Peyer's patch (tissue), 4 donors: ENCODE data around the gene PKNOX2. TPM values are rescaled to one million over a fixed set of nuclear protein-coding genes. Genes with fewer than 3 reads are reported as not detected.

ENCODE experiments used
- small RNA-seq, 2 donors: library from RNA; depleted of rRNA; stranded (forward); fragments of <200 nt; gene quantifications; one replicate each; pipeline ENCODE3, GENCODE V24; 2016
- total RNA-seq, 4 donors: library from RNA; depleted of rRNA; stranded (reverse); fragments of >200 nt; gene quantifications; one replicate each; pipeline ENCODE4 v1.1.0, GENCODE V29; 2016

Gene PKNOX2
- total RNA-seq, 4 donors from 2014 or later = 1.4 to 8.3 TPM; not detected in 2

Small RNA genes within 50 kb of the gene (small RNA-seq; reads per million reads assigned to genes)
- gene RNU6-321P = 0 reads per million in 2 donors

Other genes starting within 250 kb of the PKNOX2 start
- gene HEPN1, start 245.5 kb upstream of the PKNOX2 start, total RNA-seq = not detected
- gene HEPACAM, start 228.7 kb upstream of the PKNOX2 start, total RNA-seq = 1 to 10 TPM in 1 of 4 donors, under 1 TPM in 1, not detected in 2; 0.67 to 1.7 TPM
- gene CCDC15, start 210.5 kb upstream of the PKNOX2 start, total RNA-seq = 1 to 10 TPM in 2 of 4 donors, under 1 TPM in 2; 0.35 to 7.4 (median 1.8) TPM
- 1 to 10 TPM in 3 of 4 donors, under 1 TPM in 1; 0.88 to 6.6 (median 2.6) TPM for gene SLC37A2, start 101.4 kb upstream of the PKNOX2 start, total RNA-seq
- gene TMEM218, start 53.1 kb upstream of the PKNOX2 start, total RNA-seq = 10 to 100 TPM; 11.4 to 19.2 (median 15.4) TPM